CD14-positive monocyte (primary cell): ENCODE measurements around the gene SLC5A12. TPM values are rescaled to one million over a fixed set of nuclear protein-coding genes. Genes with fewer than 3 reads are reported as not detected.

Experiments
- DNase-seq, 3 donors: peaks; one replicate each; pipeline ENCODE4 v3.0.0-alpha.2; 2011 to 2022
- H2AFZ ChIP-seq: 2 replicates; pipeline ENCODE4 v1.6.0; 2012; ENCODE audit warnings: mild to moderate bottlenecking, low read depth, low read length, inconsistent platforms; ENCODE audit not compliant: insufficient read depth, poor library complexity, severe bottlenecking
- H3K27ac ChIP-seq, 2 donors: 1 replicate in 1 of 2; 2 replicates in 1 of 2; pipeline ENCODE4 v1.5.1; 2012 to 2013; ENCODE audit warnings: low read length in 2 of 2, control low read depth in 1 of 2, inconsistent platforms in 1 of 2, low read depth in 1 of 2, mild to moderate bottlenecking in 1 of 2
- H3K27me3 ChIP-seq, 2 donors: one replicate each; pipeline versions ENCODE4 v1.6.0 to v1.6.1; 2011 to 2013; ENCODE audit warnings: low read length in 2 of 2; ENCODE audit not compliant: control insufficient read depth in 2 of 2, insufficient read depth in 2 of 2
- H3K36me3 ChIP-seq, 2 donors: replicated peaks in 1 of 2; 1 replicate in 1 of 2; 2 replicates in 1 of 2; pipeline versions ENCODE4 v1.5.1 to v1.6.1; 2012 to 2013; ENCODE audit warnings: low read length in 2 of 2, control low read depth in 1 of 2, inconsistent platforms in 1 of 2, mild to moderate bottlenecking in 1 of 2; ENCODE audit not compliant: insufficient read depth in 2 of 2, control insufficient read depth in 1 of 2
- H3K4me1 ChIP-seq, 2 donors: 1 replicate in 1 of 2; 2 replicates in 1 of 2; pipeline versions ENCODE4 v1.5.1 to v1.6.1; 2012 to 2013; ENCODE audit warnings: low read length in 2 of 2, control low read depth in 1 of 2, inconsistent platforms in 1 of 2, mild to moderate bottlenecking in 1 of 2, moderate library complexity in 1 of 2; ENCODE audit not compliant: insufficient read depth in 2 of 2, control insufficient read depth in 1 of 2
- H3K4me2 ChIP-seq: replicated peaks from 2 replicates; pipeline ENCODE3; 2012; ENCODE audit warnings: low read length, moderate library complexity, mild to moderate bottlenecking; ENCODE audit not compliant: poor library complexity, severe bottlenecking; ENCODE audit errors: extremely low read depth
- H3K4me3 ChIP-seq, 3 experiments: fragments of 200-600 bp in 1 of 3; sonication (generic) in 1 of 3; replicated peaks in 1 of 3; 1 replicate in 2 of 3; 2 replicates in 1 of 3; pipeline ENCODE4 v1.5.1; 2011 to 2013; ENCODE audit warnings: low read length in 3 of 3, mild to moderate bottlenecking in 3 of 3, control low read depth in 2 of 3, low read depth in 2 of 3, inconsistent platforms in 1 of 3, moderate library complexity in 1 of 3
- H3K79me2 ChIP-seq: 2 replicates; pipeline ENCODE4 v1.6.0; 2012; ENCODE audit warnings: mild to moderate bottlenecking, control low read depth, inconsistent platforms, low read length, moderate library complexity; ENCODE audit not compliant: insufficient read depth
- H3K9ac ChIP-seq: 2 replicates; pipeline ENCODE4 v1.6.0; 2017; ENCODE audit warnings: low read length, mild to moderate bottlenecking; ENCODE audit not compliant: insufficient read depth, poor library complexity, severe bottlenecking
- H3K9me3 ChIP-seq, 2 donors: replicated peaks in 1 of 2; 1 replicate in 1 of 2; 2 replicates in 1 of 2; pipeline versions ENCODE4 v1.5.1 to v1.6.1; 2012 to 2013; ENCODE audit warnings: low read length in 2 of 2, control low read depth in 1 of 2; ENCODE audit not compliant: control insufficient read depth in 1 of 2, insufficient read depth in 1 of 2
- H4K20me1 ChIP-seq: 2 replicates; pipeline ENCODE4 v1.6.0; 2012; ENCODE audit warnings: mild to moderate bottlenecking, low read length, control low read depth, moderate library complexity; ENCODE audit not compliant: insufficient read depth
- H3K27ac Mint-ChIP-seq, 7 donors: one replicate each; pipeline ENCODE4 v1.8.0; 2020; ENCODE audit warnings: mild to moderate bottlenecking in 7 of 7, mixed read lengths in 7 of 7, moderate library complexity in 6 of 7, inconsistent platforms in 2 of 7
- H3K27me3 Mint-ChIP-seq, 3 donors: one replicate each; pipeline ENCODE4 v1.8.0; 2021 to 2022; ENCODE audit warnings: low read depth in 3 of 3, mild to moderate bottlenecking in 3 of 3, mixed read lengths in 3 of 3, moderate library complexity in 3 of 3, inconsistent platforms in 1 of 3
- H3K36me3 Mint-ChIP-seq, 2 donors: one replicate each; pipeline ENCODE4 v1.8.0; 2020; ENCODE audit warnings: mixed read lengths in 2 of 2, inconsistent platforms in 1 of 2, mild to moderate bottlenecking in 1 of 2
- H3K4me1 Mint-ChIP-seq: one replicate; pipeline ENCODE4 v1.8.0; 2020; ENCODE audit warnings: mild to moderate bottlenecking, mixed read lengths
- H3K4me3 Mint-ChIP-seq, 2 donors: one replicate each; pipeline ENCODE4 v1.8.0; 2020; ENCODE audit warnings: mild to moderate bottlenecking in 2 of 2, mixed read lengths in 2 of 2, moderate library complexity in 1 of 2
- H3K9me3 Mint-ChIP-seq, 7 donors: one replicate each; pipeline ENCODE4 v1.8.0; 2020 to 2022; ENCODE audit warnings: mixed read lengths in 7 of 7, mild to moderate bottlenecking in 6 of 7, moderate library complexity in 6 of 7, inconsistent platforms in 2 of 7
- WGBS: methylation state at CpG from one replicate; pipeline ENCODE4 v1.1.5; 2013; ENCODE audit warnings: missing lambda C conversion rate; ENCODE audit not compliant: insufficient coverage; 5-methylcytosine and 5-hydroxymethylcytosine counted together
- intact Hi-C, 2 donors: fragments of 100-400 bp; cut with micrococcal nuclease; formaldehyde crosslinking; loops; one replicate each; pipeline versions ENCODE4 v1.15.0 to v1.15.1; 2023
- polyA plus RNA-seq, 3 donors: library from polyadenylated mRNA; depleted of rRNA in 1 of 3; unstranded in 2 of 3; stranded (reverse) in 1 of 3; fragments of 300-500 nt in 2 of 3; fragments of >200 nt in 1 of 3; fragmentation: Illumina TruSeq in 2 of 3; gene quantifications; 1 replicate in 2 of 3; 2 replicates in 1 of 3; pipeline ENCODE4 v1.2.3, GENCODE V29; 2012 to 2021
- TF ChIP-seq, protein P1 (sequence below): fragments of 200-600 bp; IDR thresholded peaks from one replicate; pipeline ENCODE4 v1.8.0; 2022; ENCODE audit warnings: antibody characterized with exemption, mild to moderate bottlenecking

SLC5A12 gene
- polyA plus RNA-seq, 3 donors, result not detected

DNA sequence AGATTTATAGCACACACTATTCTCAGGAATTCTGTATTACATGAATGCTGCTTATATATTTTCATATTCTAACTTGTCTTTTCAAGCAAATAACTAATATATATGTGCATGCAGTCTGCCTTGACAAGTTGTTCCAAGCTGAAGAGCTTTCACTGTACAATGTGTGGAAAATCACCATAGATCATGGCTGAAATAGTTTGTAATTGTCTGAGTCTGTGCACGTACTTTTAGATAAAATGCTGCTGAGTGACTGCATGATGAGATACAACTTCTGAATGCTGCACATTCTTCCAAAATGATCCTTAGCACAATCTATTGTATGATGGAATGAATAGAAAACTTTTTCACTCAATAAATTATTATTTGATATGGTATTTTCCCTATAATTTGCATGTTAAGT, 58.9 kb downstream of the SLC5A12 start:
- no peaks in the 10 kb centered on the region for H3K9me3 Mint-ChIP-seq
- H3K36me3 Mint-ChIP-seq, result no peaks in the 10 kb centered on the region
- peaks cover 0 to 2% (median 2%) of the 10 kb centered on the region in 3 donors for H3K27me3 Mint-ChIP-seq
- Histone ChIP-seq H3K27ac (no peak overlapping the region), H3K4me3 (no peak overlapping the region), H2AFZ (no peak overlapping the region), H3K9me3 (no peaks in the 10 kb centered on the region), H3K36me3 (no peaks in the 10 kb centered on the region), H3K9ac (no peak overlapping the region), H4K20me1 (no peaks in the 10 kb centered on the region), H3K4me2 (no peak overlapping the region), H3K79me2 (no peaks in the 10 kb centered on the region), H3K4me1 (no peaks in the 10 kb centered on the region), H3K27me3 (no peaks in the 10 kb centered on the region)
- intact Hi-C loops, result no loop called here
- no peak for DNase-seq
- no peak overlapping the region for H3K27ac Mint-ChIP-seq
- no peaks in the 10 kb centered on the region for H3K4me1 Mint-ChIP-seq
- TF ChIP-seq, protein P1, sequence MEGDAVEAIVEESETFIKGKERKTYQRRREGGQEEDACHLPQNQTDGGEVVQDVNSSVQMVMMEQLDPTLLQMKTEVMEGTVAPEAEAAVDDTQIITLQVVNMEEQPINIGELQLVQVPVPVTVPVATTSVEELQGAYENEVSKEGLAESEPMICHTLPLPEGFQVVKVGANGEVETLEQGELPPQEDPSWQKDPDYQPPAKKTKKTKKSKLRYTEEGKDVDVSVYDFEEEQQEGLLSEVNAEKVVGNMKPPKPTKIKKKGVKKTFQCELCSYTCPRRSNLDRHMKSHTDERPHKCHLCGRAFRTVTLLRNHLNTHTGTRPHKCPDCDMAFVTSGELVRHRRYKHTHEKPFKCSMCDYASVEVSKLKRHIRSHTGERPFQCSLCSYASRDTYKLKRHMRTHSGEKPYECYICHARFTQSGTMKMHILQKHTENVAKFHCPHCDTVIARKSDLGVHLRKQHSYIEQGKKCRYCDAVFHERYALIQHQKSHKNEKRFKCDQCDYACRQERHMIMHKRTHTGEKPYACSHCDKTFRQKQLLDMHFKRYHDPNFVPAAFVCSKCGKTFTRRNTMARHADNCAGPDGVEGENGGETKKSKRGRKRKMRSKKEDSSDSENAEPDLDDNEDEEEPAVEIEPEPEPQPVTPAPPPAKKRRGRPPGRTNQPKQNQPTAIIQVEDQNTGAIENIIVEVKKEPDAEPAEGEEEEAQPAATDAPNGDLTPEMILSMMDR, result no peak
- no peak overlapping the region for H3K4me3 Mint-ChIP-seq
- no CpG with 5 or more reads among the region's 1 CpG for WGBS

DNA sequence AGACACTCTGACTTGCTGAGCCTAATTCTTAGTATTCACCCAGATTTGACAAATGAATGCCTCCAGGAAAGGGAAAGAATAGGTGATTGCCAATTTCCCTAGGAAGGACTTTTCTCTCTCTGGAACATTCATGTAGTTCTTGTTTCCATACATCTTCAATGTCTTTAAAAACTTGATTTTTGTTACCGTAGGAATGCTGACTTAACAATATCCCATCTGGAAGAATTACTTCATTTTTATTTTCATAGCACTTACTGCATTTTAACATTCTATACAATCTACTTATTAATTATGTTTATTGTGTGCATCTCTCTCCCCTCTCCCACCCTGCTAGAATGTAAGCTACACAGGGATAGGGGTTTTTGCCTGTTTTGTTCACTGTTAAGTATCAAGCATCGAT, 66.6 kb downstream of the SLC5A12 start:
- DNase-seq, result no peak

More for the DNA sequence above, 66.6 kb downstream of the SLC5A12 start:
- no peak overlapping the region for H3K9ac ChIP-seq
- H3K27me3 Mint-ChIP-seq, result peaks cover 0 to 2% (median 0%) of the 10 kb centered on the region in 3 donors
- H3K4me1 Mint-ChIP-seq, result no peaks in the 10 kb centered on the region
- intact Hi-C loops, result no loop called here
- no peak overlapping the region for H3K4me3 ChIP-seq
- no peaks in the 10 kb centered on the region for H3K4me1 ChIP-seq
- no peaks in the 10 kb centered on the region for H3K27me3 ChIP-seq
- no CpG with 5 or more reads among the region's 2 CpGs for WGBS
- TF ChIP-seq, protein P1, result no peak
- H3K36me3 Mint-ChIP-seq, result no peaks in the 10 kb centered on the region
- H3K36me3 ChIP-seq, result no peaks in the 10 kb centered on the region
- no peaks in the 10 kb centered on the region for H3K9me3 ChIP-seq
- no peak overlapping the region for H3K4me3 Mint-ChIP-seq
- H3K9me3 Mint-ChIP-seq, result no peaks in the 10 kb centered on the region
- no peaks in the 10 kb centered on the region for H4K20me1 ChIP-seq
- no peak overlapping the region for H3K27ac ChIP-seq
- H2AFZ ChIP-seq, result no peak overlapping the region
- no peak overlapping the region for H3K4me2 ChIP-seq
- no peaks in the 10 kb centered on the region for H3K79me2 ChIP-seq
- H3K27ac Mint-ChIP-seq, result no peak overlapping the region
